Thyroid gland (tissue), 4 donors: Measurements from ENCODE around the gene TSKU.
A peak's percentile ranks its signal among the peaks of the same experiment; 100 is the strongest.

Experiments
- CTCF ChIP-seq, 6 experiments: fragments of 200-600 bp in 3 of 6; fragments of 450-650 bp in 3 of 6; sonication (generic) in 3 of 6; IDR thresholded peaks; one replicate each; pipeline ENCODE4 v1.5.1; 2016 to 2019; ENCODE audit warnings: antibody characterized with exemption in 6 of 6, mild to moderate bottlenecking in 2 of 6, inconsistent platforms in 1 of 6, moderate library complexity in 1 of 6
- POLR2A ChIP-seq, 2 donors: fragments of 450-650 bp; IDR thresholded peaks; one replicate each; pipeline ENCODE4 v1.6.1; 2017; ENCODE audit warnings: antibody characterized with exemption in 2 of 2, mild to moderate bottlenecking in 2 of 2, moderate library complexity in 1 of 2

GRCh38 chr11:76769645-76770586 lies 13.2 kb upstream of the TSKU start:
- peak in 1 of 2 donors; percentile 78 for TF ChIP-seq POLR2A (IDR thresholded peaks at IDR 0.05)
- no peak for TF ChIP-seq CTCF (IDR thresholded peaks at IDR 0.05)
